ENCODE results near the gene CDKL5.

The CDKL5 gene

GRCh38 chrX:18457000-18457399 is 31.6 kb downstream of the CDKL5 start:
- no peak for DNase-seq (ENCODE audit: low read depth in 3 of 3)

- no peak for DNase-seq (ENCODE audit: low read depth in 3 of 3)
These were observed 36.0 kb downstream of the CDKL5 start for GRCh38 chrX:18461431-18461830.

GRCh38 chrX:18464499-18464898 is 39.1 kb downstream of the CDKL5 start:
- no peak for DNase-seq (ENCODE audit: low read depth in 3 of 3)

GRCh38 chrX:18465051-18465450 is 39.6 kb downstream of the CDKL5 start:
- DNase-seq (ENCODE audit: low read depth in 3 of 3) = no peak

- no peak for DNase-seq (ENCODE audit: low read depth in 3 of 3)
These were observed 43.2 kb downstream of the CDKL5 start for GRCh38 chrX:18468599-18468998.

GRCh38 chrX:18471296-18471695 is 45.9 kb downstream of the CDKL5 start:
- DNase-seq (ENCODE audit: low read depth in 3 of 3) = no peak

- DNase-seq (ENCODE audit: low read depth in 3 of 3) = no peak
These were observed 65.6 kb downstream of the CDKL5 start for GRCh38 chrX:18490806-18491555.

- DNase-seq (ENCODE audit: low read depth in 3 of 3) = no peak
These were observed 66.4 kb downstream of the CDKL5 start for GRCh38 chrX:18491587-18492340.

GRCh38 chrX:18534949-18535348 is 109.5 kb downstream of the CDKL5 start:
- DNase-seq (ENCODE audit: low read depth in 3 of 3) = no peak

GRCh38 chrX:18537068-18537467 is 111.7 kb downstream of the CDKL5 start:
- DNase-seq (ENCODE audit: low read depth in 3 of 3) = no peak

- no peak for DNase-seq (ENCODE audit: low read depth in 3 of 3)
These were observed 112.1 kb downstream of the CDKL5 start for GRCh38 chrX:18537524-18537923.

GRCh38 chrX:18542131-18542530 is 116.7 kb downstream of the CDKL5 start:
- DNase-seq (ENCODE audit: low read depth in 3 of 3) = no peak

- DNase-seq (ENCODE audit: low read depth in 3 of 3) = no peak
These were observed 117.5 kb downstream of the CDKL5 start for GRCh38 chrX:18542905-18543304.

- no peak for DNase-seq (ENCODE audit: low read depth in 3 of 3)
These were observed 118.3 kb downstream of the CDKL5 start for GRCh38 chrX:18543738-18544137.

GRCh38 chrX:18545771-18546170 is 120.4 kb downstream of the CDKL5 start:
- no peak for DNase-seq (ENCODE audit: low read depth in 3 of 3)

- DNase-seq (ENCODE audit: low read depth in 3 of 3) = no peak
These were observed 123.6 kb downstream of the CDKL5 start for GRCh38 chrX:18548996-18549395.

- DNase-seq (ENCODE audit: low read depth in 3 of 3) = no peak
These were observed 124.2 kb downstream of the CDKL5 start for GRCh38 chrX:18549643-18550042.

GRCh38 chrX:18557879-18558278 is 132.5 kb downstream of the CDKL5 start:
- no peak for DNase-seq (ENCODE audit: low read depth in 3 of 3)

- DNase-seq (ENCODE audit: low read depth in 3 of 3) = no peak
These were observed 133.4 kb downstream of the CDKL5 start for GRCh38 chrX:18558799-18559198.

GRCh38 chrX:18561020-18561419 is 135.6 kb downstream of the CDKL5 start:
- DNase-seq (ENCODE audit: low read depth in 3 of 3) = no peak

GRCh38 chrX:18565727-18566126 is 140.3 kb downstream of the CDKL5 start:
- DNase-seq (ENCODE audit: low read depth in 3 of 3) = no peak

- DNase-seq (ENCODE audit: low read depth in 3 of 3) = no peak
These were observed 141.3 kb downstream of the CDKL5 start for GRCh38 chrX:18566748-18567147.

- no peak for DNase-seq (ENCODE audit: low read depth in 3 of 3)
These were observed 148.1 kb downstream of the CDKL5 start for GRCh38 chrX:18573556-18573955.

Measured in stimulated activated CD4-positive, alpha-beta T cell treated with anti-CD3 and anti-CD28 coated beads, TNF-alpha, amount 100 ng/mL, for 24 hours (primary cell).